A549 (cell line): ENCODE data around the gene DENND5A.
"Not testable (repeated sequence)": the region's sequence is repeated elsewhere in the genome, so short reads cannot be mapped to it uniquely, and the experiment has no call there.

Experiments used
- CBX2 ChIP-seq: fragments of 200-600 bp; sonication (generic); IDR thresholded peaks from 2 replicates; pipeline ENCODE4 v1.6.1; 2016; ENCODE audit warnings: low read depth, mild to moderate bottlenecking, borderline replicate concordance
- CEBPB ChIP-seq, 2 experiments: fragments of >200 bp in 1 of 2; sonication (Bioruptor Twin) in 1 of 2; formaldehyde crosslinking in 1 of 2; IDR thresholded peaks; 2 replicates each; pipeline ENCODE4 v1.6.1; 2012 to 2016
- CHD2 ChIP-seq: fragments of 150-350 bp; IDR thresholded peaks from 2 replicates; pipeline ENCODE4 v1.6.1; 2014; ENCODE audit warnings: low read length; ENCODE audit not compliant: partially characterized antibody
- HOXA7 ChIP-seq: fragments of 250-450 bp; sonication (Bioruptor Pico); IDR thresholded peaks from 2 replicates; pipeline ENCODE4 v1.5.0; 2020; ENCODE audit warnings: mild to moderate bottlenecking, moderate library complexity
- KDM1A ChIP-seq: fragments of 200-600 bp; sonication (generic); IDR thresholded peaks from 2 replicates; pipeline ENCODE4 v1.6.1; 2016; ENCODE audit warnings: low read depth, mild to moderate bottlenecking
- POLR2A ChIP-seq: IDR thresholded peaks from 2 replicates; pipeline ENCODE4 v1.6.1; 2012; ENCODE audit warnings: mild to moderate bottlenecking, low read length
- RAD21 ChIP-seq, 2 experiments: fragments of >200 bp in 1 of 2; sonication (Bioruptor Twin) in 1 of 2; formaldehyde crosslinking in 1 of 2; IDR thresholded peaks in 1 of 2; conservative IDR thresholded peaks in 1 of 2; 2 replicates in 1 of 2; 3 replicates in 1 of 2; pipeline ENCODE4 v1.6.1; 2012 to 2018; ENCODE audit warnings: inconsistent platforms in 1 of 2
- RFX5 ChIP-seq: fragments of 450-650 bp; IDR thresholded peaks from 2 replicates; pipeline ENCODE4 v1.7.1; 2014; ENCODE audit warnings: antibody characterized with exemption, mild to moderate bottlenecking, moderate library complexity
- ZFP36 ChIP-seq: fragments of 450-650 bp; IDR thresholded peaks from 2 replicates; pipeline ENCODE4 v1.6.1; 2014; ENCODE audit warnings: borderline replicate concordance; ENCODE audit not compliant: partially characterized antibody
- TF ChIP-seq, protein P1 (sequence below): fragments of >200 bp; sonication (Bioruptor Twin); formaldehyde crosslinking; IDR thresholded peaks from 3 replicates; pipeline ENCODE4 v1.5.1; 2016
- TF ChIP-seq, protein P2 (sequence below): IDR thresholded peaks from 2 replicates; pipeline ENCODE4 v1.6.1; 2012
- TF ChIP-seq, protein P3 (sequence below): IDR thresholded peaks from 2 replicates; pipeline ENCODE4 v1.6.1; 2012; ENCODE audit warnings: low read depth, borderline replicate concordance
- TF ChIP-seq, protein P4 (sequence below): fragments of 200-600 bp; sonication (generic); IDR thresholded peaks from 2 replicates; pipeline ENCODE4 v1.6.1; 2016; ENCODE audit warnings: antibody characterized with exemption, mild to moderate bottlenecking, moderate library complexity

DNA sequence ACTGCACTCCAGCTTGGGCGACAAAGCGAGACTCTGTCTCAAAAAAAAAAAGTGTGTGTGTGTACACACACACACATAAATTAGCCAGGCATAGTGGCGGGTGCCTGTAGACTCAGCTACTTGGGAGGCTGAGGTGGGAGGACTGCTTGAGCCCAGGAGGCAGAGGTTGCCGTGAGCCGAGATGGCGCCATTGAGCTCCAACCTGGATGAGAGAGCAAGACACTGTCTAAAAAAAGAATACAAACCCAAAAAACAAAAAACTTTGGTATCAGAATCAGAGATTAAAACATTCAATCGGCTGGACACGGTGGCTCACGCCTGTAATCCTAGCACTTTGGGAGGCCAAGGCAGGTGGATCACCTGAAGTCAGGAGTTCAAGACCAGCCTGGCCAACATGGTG, 44.3 kb downstream of the DENND5A start:
- not testable (repeated sequence) for TF ChIP-seq CHD2; HOXA7 (CRISPR knock-in tag); RAD21 (conservative IDR thresholded peaks at IDR 0.05 in 1 of 2, IDR thresholded peaks at IDR 0.05 in 1 of 2); KDM1A; CBX2; RFX5; ZFP36; CEBPB (IDR thresholded peaks at IDR 0.05); POLR2A
- TF ChIP-seq, protein P1, sequence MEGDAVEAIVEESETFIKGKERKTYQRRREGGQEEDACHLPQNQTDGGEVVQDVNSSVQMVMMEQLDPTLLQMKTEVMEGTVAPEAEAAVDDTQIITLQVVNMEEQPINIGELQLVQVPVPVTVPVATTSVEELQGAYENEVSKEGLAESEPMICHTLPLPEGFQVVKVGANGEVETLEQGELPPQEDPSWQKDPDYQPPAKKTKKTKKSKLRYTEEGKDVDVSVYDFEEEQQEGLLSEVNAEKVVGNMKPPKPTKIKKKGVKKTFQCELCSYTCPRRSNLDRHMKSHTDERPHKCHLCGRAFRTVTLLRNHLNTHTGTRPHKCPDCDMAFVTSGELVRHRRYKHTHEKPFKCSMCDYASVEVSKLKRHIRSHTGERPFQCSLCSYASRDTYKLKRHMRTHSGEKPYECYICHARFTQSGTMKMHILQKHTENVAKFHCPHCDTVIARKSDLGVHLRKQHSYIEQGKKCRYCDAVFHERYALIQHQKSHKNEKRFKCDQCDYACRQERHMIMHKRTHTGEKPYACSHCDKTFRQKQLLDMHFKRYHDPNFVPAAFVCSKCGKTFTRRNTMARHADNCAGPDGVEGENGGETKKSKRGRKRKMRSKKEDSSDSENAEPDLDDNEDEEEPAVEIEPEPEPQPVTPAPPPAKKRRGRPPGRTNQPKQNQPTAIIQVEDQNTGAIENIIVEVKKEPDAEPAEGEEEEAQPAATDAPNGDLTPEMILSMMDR: not testable (repeated sequence)
- TF ChIP-seq, protein P2, sequence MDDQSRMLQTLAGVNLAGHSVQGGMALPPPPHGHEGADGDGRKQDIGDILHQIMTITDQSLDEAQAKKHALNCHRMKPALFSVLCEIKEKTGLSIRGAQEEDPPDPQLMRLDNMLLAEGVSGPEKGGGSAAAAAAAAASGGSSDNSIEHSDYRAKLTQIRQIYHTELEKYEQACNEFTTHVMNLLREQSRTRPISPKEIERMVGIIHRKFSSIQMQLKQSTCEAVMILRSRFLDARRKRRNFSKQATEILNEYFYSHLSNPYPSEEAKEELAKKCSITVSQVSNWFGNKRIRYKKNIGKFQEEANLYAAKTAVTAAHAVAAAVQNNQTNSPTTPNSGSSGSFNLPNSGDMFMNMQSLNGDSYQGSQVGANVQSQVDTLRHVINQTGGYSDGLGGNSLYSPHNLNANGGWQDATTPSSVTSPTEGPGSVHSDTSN: not testable (repeated sequence)
- TF ChIP-seq, protein P3, sequence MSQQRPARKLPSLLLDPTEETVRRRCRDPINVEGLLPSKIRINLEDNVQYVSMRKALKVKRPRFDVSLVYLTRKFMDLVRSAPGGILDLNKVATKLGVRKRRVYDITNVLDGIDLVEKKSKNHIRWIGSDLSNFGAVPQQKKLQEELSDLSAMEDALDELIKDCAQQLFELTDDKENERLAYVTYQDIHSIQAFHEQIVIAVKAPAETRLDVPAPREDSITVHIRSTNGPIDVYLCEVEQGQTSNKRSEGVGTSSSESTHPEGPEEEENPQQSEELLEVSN: not testable (repeated sequence)
- TF ChIP-seq, protein P4, sequence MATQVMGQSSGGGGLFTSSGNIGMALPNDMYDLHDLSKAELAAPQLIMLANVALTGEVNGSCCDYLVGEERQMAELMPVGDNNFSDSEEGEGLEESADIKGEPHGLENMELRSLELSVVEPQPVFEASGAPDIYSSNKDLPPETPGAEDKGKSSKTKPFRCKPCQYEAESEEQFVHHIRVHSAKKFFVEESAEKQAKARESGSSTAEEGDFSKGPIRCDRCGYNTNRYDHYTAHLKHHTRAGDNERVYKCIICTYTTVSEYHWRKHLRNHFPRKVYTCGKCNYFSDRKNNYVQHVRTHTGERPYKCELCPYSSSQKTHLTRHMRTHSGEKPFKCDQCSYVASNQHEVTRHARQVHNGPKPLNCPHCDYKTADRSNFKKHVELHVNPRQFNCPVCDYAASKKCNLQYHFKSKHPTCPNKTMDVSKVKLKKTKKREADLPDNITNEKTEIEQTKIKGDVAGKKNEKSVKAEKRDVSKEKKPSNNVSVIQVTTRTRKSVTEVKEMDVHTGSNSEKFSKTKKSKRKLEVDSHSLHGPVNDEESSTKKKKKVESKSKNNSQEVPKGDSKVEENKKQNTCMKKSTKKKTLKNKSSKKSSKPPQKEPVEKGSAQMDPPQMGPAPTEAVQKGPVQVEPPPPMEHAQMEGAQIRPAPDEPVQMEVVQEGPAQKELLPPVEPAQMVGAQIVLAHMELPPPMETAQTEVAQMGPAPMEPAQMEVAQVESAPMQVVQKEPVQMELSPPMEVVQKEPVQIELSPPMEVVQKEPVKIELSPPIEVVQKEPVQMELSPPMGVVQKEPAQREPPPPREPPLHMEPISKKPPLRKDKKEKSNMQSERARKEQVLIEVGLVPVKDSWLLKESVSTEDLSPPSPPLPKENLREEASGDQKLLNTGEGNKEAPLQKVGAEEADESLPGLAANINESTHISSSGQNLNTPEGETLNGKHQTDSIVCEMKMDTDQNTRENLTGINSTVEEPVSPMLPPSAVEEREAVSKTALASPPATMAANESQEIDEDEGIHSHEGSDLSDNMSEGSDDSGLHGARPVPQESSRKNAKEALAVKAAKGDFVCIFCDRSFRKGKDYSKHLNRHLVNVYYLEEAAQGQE: not testable (repeated sequence)
